HG03439 (cell line): ENCODE data around the gene INSR.
A peak's percentile ranks its signal among the peaks of the same experiment; 100 is the strongest.
"Not testable (repeated sequence)": the region's sequence is repeated elsewhere in the genome, so short reads cannot be mapped to it uniquely, and the experiment has no call there.

Experiments
- ATAC-seq: cut with Tn5 transposase; IDR thresholded peaks from one replicate; pipeline ENCODE4 v1.9.1; 2021; ENCODE audit warnings: mild to moderate bottlenecking, moderate library complexity; ENCODE audit not compliant: unreplicated experiment

The INSR gene

DNA sequence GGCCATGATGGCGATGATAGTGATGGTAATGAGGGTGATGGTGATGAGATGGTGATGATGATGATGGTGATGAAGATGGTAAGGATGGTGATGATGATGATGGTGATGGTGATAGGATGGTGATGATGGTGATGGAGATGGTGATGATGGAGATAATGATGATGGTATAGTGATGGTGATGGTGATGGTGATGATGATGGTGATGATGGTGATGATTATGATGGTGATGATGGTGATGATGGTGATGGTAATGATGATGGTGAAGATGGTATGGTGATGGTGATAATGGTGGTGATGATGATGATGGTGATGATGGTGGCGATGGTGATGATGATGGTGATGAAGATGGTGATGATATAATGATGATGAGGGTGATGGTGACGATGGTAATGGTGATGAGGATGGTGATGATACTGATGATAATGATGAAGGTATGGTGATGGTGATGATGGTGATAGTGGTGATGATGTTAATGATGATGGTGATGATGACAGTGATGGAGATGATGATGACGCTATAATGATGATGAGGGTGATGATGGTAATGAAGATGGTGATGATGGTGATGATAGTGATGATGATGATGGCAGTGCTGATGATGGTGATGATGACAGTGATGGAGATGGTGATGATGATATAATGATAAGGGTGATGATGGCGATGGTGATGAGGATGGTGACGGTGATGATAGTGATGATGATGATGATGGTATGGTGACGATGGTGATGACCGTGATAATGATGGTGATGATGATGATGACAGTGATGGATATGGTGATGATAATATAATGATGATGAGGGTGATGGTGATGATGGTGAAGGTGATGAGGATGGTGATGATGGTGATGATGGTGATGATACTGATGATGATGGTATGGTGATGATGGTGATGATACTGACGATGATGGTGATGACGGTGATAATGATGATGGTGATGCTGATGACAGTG lies 187.2 kb downstream of the INSR start:
- no peak for ATAC-seq

DNA sequence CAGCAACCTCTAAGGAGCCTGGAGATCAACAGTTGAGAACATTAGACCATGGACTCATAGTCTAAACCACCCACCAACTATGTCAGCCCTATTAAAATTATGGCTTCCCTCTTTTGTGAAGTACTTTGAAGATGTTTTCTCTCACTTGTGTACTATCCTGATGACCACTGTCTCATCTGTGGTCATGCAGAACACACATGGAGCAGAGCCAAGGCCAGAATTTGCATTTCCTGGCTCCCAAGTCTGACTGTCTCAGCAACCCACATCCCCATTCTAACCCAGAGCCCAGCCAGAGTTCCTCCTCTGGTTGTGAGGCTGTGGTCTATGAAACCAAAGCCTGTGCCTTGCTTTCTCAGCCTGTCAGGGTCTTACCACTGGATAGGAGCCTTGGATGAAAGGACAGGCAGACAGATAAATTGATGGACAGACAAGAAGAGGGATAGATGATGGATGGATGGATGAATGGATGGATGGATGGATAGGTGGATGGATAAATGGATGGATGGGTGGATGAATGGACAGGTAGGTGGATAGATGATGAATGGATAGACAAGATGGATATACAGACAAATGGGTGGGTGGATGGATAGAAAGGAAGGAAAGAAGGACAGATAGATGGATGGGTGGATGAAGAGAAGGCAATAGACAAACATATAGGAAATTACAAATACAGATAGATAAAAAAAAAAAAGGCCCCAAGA lies 189.3 kb downstream of the INSR start:
- no peak for ATAC-seq

DNA sequence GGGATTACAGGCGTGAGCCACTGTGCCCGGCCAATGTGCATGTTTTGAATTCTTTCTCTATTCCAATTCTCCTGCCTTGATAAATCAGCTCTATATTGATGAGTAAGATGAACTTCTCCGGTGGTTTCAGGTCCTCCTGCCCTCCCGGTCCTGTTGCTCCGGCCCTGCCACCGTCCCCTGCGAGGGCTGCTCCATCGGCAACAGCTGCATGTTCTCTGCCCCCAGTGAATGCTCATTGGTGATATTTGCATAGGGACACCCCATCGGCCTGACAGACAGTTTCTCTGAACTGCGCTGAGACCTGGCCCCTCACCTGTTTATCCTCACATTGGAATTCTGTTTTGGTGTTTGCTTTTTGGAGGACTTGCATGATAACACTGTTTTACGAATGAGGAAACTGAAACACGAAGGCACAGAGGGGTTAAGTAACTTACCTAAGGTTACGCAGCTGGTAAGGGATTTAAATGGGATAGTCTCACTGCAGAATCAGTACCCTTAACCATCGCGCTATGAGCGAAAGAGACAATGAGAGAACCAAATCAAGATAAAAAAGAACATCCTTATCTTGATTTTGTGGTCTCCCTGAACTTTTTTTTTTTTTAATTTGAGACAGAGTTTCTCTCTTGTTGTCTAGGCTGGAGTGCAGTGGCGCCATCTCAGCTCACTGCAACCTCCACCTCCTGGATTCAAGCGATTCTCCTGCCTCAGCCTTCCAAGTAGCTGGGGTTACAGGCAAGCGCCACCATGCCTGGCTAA lies 192.5 kb downstream of the INSR start:
- no peak for ATAC-seq

DNA sequence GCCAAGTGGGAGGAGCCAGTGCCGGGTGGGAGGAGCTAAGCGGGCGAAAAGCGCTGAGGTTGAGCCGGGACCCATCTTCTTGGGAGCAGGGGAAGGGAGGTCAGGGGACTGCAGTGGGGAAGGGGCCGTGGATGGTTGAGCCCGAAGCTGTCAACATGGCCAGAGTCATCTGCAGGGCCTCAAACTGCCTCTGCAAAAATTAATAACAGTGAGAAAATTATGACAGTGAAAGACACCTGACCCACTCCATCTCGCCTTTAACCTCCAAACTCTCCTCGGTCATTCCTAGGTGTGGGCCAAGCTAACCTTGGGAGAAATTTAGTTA lies 194.7 kb downstream of the INSR start:
- ATAC-seq, result no peak

DNA sequence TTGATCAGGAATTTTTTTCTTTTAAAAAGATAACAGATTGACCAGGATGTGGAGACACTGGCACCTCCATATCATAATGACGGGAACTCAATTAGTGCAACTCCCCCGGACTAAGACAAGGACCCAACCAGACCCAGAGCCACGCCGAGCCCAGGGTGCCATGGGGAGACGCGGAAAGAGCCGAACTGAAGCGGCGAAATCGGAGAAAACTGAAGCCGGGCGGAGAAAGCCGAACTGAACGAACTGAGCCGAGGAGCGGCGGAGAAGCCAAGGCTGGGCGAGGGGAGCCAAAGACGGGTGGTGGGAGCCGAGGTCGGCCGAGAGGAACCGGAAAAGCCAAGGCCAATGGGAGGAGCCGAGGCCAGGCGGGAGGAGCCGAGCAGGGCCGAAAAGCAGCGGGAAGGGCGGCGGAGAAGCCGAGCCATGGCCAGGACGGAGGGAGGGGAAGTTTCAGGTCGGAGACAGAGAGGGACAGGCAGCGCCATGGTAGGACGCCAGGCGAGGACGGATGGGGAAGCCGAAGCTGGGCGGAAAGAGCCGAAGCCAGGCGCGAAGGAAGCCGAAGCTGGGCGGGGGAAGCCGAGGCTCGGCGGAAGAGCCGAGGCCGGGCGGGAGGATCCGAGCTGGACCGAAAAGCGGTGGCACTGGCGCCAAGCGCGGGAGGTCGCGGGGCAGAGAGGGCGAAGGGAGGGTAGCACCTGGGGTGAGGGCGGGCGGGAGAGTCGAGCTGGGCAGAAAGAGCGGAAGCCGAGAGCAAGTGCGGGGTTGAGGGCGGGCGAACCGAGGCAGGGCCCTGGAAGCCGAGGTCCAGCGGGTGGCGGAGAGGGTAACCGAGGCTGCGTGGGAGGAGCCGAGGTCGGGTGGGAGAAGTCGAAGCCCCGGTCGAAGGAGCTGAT lies 195.3 kb downstream of the INSR start:
- peak; percentile 83 for ATAC-seq

DNA sequence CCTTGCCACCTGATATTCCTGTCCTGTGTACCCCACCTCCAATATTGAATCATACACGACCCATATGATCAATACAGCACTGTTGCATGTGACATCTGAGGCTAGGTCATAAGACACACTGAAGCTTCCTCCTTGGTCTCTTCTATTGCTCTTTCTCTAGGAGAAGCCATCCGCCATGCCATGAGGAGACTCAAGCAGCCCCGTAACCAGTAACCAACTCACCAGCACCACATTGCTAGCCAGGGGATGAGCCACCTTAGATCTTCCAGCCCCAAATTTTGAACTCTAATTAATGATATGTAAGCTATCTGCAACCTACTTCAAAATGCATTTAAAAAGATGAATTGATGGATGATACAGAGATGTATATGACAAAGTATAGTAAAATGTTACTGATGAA lies 196.1 kb downstream of the INSR start:
- no peak for ATAC-seq

DNA sequence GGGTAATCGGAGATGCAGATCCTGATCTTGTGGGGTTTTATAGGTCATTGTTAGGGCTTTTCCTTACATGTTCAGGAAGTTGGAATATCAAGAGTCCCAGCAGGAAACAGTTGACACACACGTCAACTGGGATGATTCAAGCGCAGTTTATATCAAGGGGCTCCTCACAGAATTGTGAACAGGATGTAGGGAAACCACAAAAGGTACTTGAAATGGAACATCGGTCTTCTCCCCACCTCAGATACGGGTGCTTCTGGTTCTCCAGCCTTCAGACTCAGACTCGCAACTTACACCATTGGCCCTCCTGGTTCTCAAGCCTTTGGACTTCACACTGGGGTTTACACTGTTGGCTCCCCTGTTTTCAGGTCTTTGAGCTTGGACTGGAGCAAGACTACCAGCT lies 205.2 kb downstream of the INSR start:
- no peak for ATAC-seq

DNA sequence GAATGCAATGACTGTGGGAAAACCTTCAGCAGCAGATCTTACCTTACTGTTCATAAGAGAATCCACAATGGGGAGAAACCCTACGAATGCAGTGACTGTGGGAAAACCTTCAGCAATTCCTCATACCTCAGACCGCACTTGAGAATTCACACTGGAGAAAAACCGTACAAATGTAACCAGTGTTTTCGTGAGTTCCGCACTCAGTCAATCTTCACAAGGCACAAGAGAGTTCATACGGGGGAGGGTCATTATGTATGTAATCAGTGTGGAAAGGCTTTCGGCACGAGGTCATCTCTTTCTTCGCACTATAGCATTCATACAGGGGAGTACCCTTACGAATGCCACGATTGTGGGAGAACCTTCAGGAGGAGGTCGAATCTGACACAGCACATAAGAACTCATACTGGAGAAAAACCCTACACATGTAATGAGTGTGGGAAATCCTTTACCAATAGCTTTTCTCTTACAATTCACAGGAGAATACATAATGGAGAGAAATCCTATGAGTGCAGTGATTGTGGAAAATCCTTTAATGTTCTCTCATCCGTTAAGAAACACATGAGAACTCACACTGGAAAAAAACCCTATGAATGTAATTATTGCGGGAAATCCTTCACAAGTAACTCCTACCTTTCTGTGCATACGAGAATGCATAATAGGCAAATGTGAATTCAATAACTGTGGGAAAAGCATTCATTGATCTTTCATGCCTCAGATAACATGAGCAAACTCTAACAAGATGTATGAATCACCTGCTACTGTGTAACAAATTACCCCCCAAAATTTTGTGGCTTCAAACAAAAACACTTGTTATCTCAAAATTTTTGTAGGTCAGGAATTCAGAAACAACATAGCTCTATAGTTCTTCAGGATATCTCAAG lies 210.9 kb downstream of the INSR start:
- no peak for ATAC-seq

DNA sequence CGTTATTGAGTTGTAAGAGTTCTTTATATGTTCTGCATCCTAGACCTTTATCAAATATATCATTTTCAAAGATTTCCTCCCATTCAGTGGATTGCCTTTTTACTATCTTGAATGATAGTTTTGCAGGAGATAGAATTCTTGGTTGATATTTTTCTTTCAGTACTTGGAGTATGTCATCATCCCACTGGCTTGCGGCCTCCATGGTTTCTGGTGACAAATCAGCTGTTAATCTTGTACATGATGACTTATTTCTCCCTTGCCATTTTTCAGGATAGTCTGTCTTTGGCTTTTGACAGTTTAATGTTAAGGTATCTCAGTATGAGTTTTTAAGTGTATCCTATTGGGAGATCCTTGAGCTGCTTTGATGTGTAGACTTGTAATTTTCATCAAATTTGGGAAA lies 216.2 kb downstream of the INSR start:
- ATAC-seq, result no peak

DNA sequence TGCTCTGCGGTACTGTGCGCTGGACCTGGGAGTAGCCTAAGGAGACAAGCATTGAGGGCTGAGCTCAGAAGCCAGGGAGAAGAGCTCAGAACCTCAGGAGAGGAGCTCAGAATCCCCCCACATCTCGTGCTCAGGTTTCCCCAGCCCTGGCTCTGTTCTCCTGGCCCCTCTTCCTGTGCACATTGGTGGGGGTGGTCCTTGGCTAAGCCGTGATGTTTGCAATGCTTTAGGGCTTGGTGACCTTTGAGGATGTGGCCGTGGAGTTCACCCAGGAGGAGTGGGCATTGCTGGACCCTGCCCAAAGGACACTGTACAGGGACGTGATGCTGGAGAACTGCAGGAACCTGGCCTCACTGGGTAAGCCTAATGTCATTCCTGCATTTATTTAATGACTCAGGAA lies 218.1 kb downstream of the INSR start:
- no peak for ATAC-seq

DNA sequence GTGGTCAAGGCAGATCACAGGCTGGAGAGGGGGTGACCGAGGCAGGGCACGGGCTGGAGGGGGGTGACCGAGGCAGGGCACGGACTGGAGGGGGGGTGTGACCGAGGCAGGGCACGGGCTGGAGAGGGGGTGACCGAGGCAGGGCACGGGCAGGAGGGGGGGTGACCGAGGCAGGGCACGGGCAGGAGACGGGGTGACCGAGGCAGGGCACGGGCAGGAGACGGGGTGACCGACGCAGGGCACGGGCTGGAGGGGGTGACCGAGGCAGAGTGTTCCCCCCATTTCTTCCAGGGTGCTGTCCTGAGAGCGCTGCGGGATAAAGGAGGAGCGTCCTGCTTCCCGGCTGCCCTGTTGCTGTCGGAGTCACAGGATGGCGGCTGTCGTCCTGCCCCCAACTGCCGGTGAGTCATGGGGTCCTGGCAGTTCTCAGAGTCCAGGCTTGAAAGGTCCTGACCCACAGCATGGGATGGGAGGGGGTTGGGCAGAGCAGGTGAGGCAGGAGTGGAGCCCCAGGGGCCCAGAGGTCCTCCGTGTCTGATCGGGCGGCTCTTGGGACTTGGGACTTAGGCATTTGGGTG lies 219.4 kb downstream of the INSR start:
- no peak for ATAC-seq

DNA sequence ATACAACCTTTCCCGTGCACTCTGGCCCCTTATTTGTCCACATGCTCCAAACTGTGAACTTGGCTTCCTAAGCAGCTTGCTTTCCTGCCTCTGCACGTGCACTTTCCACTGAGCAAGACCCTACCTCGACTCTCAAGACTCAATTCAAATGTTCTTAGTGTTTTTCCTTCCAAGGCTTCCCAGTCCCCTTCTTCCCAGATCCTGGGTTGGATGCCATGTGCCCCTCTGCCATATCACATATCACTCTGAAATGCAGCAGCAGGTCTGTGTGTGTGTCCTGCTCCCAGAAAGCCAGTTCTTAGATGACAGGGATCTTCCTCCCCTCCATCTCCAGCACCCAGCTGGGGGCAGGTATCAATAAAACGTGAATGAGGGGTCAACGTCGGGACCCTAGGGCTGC lies 221.7 kb downstream of the INSR start:
- no peak for ATAC-seq

DNA sequence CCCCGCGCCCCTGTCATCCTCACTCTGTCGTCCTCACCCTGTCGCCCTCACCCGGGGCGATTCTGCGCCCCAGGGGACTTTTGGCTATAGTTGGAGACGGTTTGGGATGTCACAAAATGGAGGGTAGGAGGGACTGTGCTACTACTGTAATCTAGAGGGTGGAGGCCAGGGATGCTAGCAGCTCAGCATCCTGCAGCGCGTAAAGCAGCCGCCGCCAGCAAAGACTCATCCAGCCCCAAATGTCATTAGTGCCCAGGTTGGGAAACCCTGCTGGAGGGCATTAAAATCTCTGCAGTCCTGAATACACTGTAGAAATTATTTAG lies 224.3 kb downstream of the INSR start:
- ATAC-seq, result no peak

DNA sequence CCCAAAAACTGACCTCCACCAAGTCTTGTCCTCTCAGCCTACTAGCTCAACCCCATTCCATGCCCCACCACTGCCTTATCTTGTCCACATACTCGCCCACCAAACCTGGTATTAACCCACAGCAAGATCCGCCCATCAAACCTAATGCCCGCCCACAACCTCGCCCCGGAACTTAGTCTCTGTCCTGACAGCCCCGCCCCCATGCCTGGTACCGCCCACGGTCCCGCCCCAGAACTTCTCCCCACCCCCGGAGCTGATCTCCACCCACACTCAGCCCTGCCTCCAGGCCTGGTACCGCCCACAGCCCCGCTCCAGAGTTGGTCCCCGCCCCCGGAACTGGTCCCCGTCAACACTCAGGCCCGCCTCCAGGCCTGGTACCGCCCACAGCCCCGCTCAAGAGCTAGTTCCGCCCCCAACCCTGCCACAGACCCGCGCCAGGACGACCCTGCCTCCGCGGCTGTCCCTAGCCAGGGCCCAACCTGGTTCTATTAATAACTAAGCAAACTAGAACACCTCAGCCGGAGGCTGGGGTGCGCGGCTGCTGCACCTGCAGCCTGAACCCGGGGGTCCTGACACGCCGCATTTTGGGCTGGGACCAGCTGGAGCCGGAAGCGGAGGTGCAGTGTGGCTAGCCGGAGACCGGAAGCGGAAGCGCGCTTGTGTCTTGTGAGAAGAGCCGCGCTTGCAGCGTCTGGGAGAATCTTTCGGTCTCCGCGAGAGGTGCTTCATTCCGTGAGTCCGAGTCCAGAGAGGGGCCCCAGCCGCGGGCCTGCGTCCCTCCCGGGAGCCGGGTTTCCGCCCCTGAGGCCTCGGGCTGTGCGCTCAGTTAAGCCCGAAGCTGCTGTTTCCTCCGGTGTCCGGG lies 224.9 kb downstream of the INSR start, which contains the start of gene ZNF557:
ZNF557 (plus strand) TSS at position 662 of the 862 bp plus-strand sequence. CDS start 5,372 bp downstream, outside the sequence.
- ATAC-seq, result peak; percentile 92

DNA sequence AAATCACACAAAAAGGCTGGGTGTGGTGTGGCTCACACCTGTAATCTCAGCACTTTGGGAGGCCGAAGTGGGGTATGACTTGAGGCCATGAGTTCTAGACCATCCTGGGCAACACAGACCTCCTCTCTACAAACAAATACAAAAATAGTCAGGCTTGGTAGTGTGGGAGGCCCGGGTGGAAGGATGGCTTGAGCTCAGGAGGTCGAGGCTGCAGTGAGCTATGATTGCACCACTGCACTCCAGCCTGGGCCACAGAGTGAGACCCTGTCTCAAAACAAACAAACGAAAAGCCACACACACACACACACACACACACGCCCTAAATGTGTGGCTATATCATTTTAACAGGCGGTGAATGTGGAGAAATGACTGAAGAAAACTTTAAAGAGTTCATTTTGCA lies 225.6 kb downstream of the INSR start:
- ATAC-seq, result no peak

DNA sequence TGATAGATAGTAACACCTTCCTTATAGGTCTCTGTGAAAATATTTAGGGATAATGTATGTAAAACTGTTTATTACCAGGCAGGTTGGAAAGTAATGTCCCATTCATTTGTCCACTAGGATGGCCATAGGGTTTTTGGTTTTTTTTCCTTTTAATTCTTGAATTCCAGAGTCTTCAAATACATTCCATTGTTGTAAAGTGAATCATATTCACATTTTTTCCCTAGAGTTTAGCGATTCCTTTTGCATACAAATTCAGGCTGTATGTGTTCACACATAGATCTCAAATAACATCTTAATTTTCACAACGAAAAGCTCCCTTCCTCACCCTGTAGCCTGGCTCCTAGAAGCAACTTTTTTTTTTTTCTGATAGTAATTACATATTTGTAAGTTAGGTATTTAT lies 226.5 kb downstream of the INSR start:
- ATAC-seq, result no peak

DNA sequence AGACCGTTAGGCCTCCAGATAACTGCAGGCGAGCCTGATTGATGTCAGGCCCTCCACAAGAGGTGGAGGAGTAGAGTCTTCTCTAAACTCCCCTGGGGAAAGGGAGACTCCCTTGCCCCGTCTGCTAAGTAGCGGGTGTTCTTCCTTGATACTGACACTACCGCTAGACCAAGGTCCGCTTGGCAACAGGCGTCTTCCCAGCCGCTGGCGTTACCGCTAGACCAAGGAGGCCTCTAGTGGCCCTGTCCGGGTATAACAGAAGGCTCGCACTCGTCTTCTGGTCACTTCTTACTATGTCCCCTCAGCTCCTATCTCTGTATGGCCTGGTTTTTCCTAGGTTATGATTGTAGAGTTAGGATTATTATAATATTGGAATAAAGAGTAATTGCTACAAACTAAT lies 227.1 kb downstream of the INSR start:
- not testable (repeated sequence) for ATAC-seq

DNA sequence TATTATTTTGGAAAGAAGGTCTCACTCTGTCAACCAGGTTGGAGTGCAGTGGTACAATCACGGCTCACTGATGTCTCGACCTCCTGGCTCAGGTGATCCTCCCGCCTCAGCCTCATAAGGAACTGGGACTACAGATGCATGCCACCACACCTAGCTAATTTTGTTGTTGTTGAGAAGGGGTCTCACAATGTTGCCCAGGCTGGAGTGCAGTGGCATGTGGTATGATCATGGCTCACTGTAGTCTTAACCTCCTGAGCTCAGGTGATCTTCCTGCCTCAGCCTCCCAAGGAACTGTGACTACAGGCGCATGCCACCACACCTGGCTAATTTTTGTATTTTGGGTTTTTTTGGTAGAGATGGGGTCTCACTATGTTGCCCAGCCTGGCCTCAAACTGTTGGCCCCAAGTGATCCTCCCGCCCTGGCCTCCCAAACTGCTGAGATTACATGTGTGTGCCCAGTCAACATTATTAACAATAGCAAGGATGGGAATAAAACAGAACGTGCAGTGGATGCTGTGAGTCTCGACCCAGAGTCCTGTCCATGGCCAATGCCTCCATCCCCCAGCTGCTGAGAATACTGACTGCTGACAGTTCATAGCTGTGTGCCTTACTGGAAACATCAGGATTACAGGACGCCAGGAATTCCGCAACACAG lies 230.3 kb downstream of the INSR start:
- no peak for ATAC-seq
